Mucosa of rectum (tissue), 2 donors: ENCODE data around the gene ANKRD23.
A peak's percentile ranks its signal among the peaks of the same experiment; 100 is the strongest.

ENCODE experiments used
- H3K27ac ChIP-seq, 2 donors: one replicate each; pipeline ENCODE4 v1.7.0; 2013; ENCODE audit warnings: inconsistent platforms in 2 of 2, low read depth in 2 of 2, low read length in 2 of 2
- H3K27me3 ChIP-seq, 2 donors: one replicate each; pipeline ENCODE4 v1.7.0; 2013; ENCODE audit warnings: low read length in 2 of 2; ENCODE audit not compliant: control insufficient read depth in 2 of 2, insufficient read depth in 2 of 2
- H3K36me3 ChIP-seq, 2 donors: one replicate each; pipeline ENCODE4 v1.7.0; 2013; ENCODE audit warnings: low read length in 2 of 2; ENCODE audit not compliant: control insufficient read depth in 2 of 2, insufficient read depth in 2 of 2
- H3K4me1 ChIP-seq, 2 donors: one replicate each; pipeline ENCODE4 v1.7.0; 2013; ENCODE audit warnings: low read length in 2 of 2, mild to moderate bottlenecking in 1 of 2; ENCODE audit not compliant: control insufficient read depth in 2 of 2, insufficient read depth in 2 of 2
- H3K4me3 ChIP-seq, 2 donors: one replicate each; pipeline ENCODE4 v1.7.0; 2013; ENCODE audit warnings: low read length in 2 of 2
- H3K9ac ChIP-seq, 2 donors: one replicate each; pipeline ENCODE4 v1.7.0; 2013; ENCODE audit warnings: low read length in 2 of 2, low read depth in 1 of 2, mild to moderate bottlenecking in 1 of 2
- H3K9me3 ChIP-seq, 2 donors: one replicate each; pipeline ENCODE4 v1.7.0; 2013; ENCODE audit warnings: low read length in 2 of 2; ENCODE audit not compliant: control insufficient read depth in 2 of 2
- donor health status: healthy.
- donor health status: Normal muscosa, but diverticular disease.

ANKRD23 gene

GRCh38 chr2:96826546-96827278 lies 17.1 kb downstream of the ANKRD23 start:
- no peaks in the 10 kb centered on the region for H3K9me3 ChIP-seq
- H3K27me3 ChIP-seq: no peaks in the 10 kb centered on the region
- peaks cover 63 to 79% of the 10 kb centered on the region in 2 donors for H3K36me3 ChIP-seq
- H3K9ac ChIP-seq: no peak overlapping the region
- peaks cover 0 to 4% of the 10 kb centered on the region in 2 donors for H3K4me1 ChIP-seq
- H3K4me3 ChIP-seq: no peak overlapping the region
- H3K27ac ChIP-seq: no peak overlapping the region

GRCh38 chr2:96825057-96825456 lies 18.8 kb downstream of the ANKRD23 start:
- Histone ChIP-seq H3K9me3 (no peaks in the 10 kb centered on the region), H3K9ac (no peak overlapping the region), H3K4me1 (peaks cover 10 to 12% of the 10 kb centered on the region in 2 donors), H3K27ac (no peak overlapping the region), H3K36me3 (peaks cover 48 to 64% of the 10 kb centered on the region in 2 donors), H3K27me3 (no peaks in the 10 kb centered on the region), H3K4me3 (no peak overlapping the region)

GRCh38 chr2:96824079-96824870 lies 19.5 kb downstream of the ANKRD23 start:
- Histone ChIP-seq H3K27ac (no peak overlapping the region), H3K36me3 (peaks cover 42 to 61% of the 10 kb centered on the region in 2 donors), H3K4me3 (no peak overlapping the region)

DNA sequence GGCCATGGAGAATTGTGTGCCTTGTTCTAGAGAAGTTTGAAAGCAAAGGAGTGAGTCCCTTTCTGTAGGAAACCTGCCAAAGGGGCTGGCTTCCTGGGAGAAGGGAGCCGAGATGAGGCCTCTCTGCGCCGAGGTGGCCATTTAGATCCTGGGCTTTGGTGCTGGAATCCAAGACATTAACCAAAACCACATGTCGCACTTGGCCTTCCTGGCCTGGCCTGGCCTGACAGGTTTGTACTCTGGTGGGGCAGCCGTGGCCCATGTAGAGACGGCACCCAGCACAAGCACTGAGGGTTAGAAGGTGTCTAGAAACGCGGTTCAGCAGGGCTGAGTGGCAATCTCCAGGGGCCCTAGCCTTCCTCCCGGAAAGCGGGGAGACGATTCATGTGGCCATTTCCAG lies 20.6 kb downstream of the ANKRD23 start:
- H3K27me3 ChIP-seq: no peaks in the 10 kb centered on the region
- no peak overlapping the region for H3K4me3 ChIP-seq
- peaks cover 28 to 30% of the 10 kb centered on the region in 2 donors for H3K4me1 ChIP-seq
- H3K9ac ChIP-seq: no peak overlapping the region
- H3K9me3 ChIP-seq: no peaks in the 10 kb centered on the region
- H3K27ac ChIP-seq: no peak overlapping the region
- peaks cover 33 to 56% of the 10 kb centered on the region in 2 donors for H3K36me3 ChIP-seq

More at GRCh38 chr2:96824079-96824870, 19.5 kb downstream of the ANKRD23 start:
- Histone ChIP-seq H3K9ac (no peak overlapping the region), H3K27me3 (no peaks in the 10 kb centered on the region), H3K4me1 (peaks cover 18 to 19% of the 10 kb centered on the region in 2 donors), H3K9me3 (no peaks in the 10 kb centered on the region)

GRCh38 chr2:96822786-96823185 lies 21.0 kb downstream of the ANKRD23 start:
- Histone ChIP-seq H3K27me3 (no peaks in the 10 kb centered on the region), H3K4me1 (peaks cover 30 to 32% of the 10 kb centered on the region in 2 donors), H3K27ac (no peak overlapping the region), H3K36me3 (peaks cover 29 to 52% of the 10 kb centered on the region in 2 donors), H3K9ac (no peak overlapping the region), H3K9me3 (no peaks in the 10 kb centered on the region), H3K4me3 (no peak overlapping the region)

DNA sequence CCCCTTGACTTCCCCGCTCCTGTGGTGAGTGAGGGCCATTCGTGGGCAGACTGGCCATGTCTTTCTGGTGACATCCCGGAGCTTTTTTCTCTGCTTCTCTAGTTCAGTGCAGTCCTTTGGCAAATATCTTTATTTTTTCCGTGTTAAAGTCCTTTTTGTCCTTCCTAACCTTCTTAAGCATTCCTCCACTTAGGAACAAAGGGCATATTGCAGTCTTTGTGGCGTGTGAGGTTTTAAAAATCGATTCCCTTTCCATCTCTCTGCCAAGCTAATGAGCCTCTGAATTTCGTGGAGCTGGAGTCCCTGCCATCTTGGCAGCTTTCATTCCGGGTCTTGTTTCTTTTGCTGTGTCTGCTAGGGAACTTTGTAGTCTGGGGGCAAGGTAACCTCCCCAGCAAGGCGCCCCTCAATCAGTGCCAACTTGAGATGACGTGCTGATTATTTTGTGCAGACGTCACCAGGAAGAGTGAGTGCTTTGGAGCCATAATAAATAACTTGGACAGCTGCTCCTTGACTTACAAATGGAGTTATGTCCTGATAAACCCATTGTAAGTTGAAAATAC lies 22.6 kb downstream of the ANKRD23 start:
- Histone ChIP-seq H3K4me3 (no peak overlapping the region), H3K27me3 (no peaks in the 10 kb centered on the region), H3K27ac (no peak overlapping the region), H3K4me1 (peaks cover 37 to 41% of the 10 kb centered on the region in 2 donors), H3K9me3 (no peaks in the 10 kb centered on the region), H3K9ac (no peak overlapping the region), H3K36me3 (peaks cover 19 to 39% of the 10 kb centered on the region in 2 donors)

DNA sequence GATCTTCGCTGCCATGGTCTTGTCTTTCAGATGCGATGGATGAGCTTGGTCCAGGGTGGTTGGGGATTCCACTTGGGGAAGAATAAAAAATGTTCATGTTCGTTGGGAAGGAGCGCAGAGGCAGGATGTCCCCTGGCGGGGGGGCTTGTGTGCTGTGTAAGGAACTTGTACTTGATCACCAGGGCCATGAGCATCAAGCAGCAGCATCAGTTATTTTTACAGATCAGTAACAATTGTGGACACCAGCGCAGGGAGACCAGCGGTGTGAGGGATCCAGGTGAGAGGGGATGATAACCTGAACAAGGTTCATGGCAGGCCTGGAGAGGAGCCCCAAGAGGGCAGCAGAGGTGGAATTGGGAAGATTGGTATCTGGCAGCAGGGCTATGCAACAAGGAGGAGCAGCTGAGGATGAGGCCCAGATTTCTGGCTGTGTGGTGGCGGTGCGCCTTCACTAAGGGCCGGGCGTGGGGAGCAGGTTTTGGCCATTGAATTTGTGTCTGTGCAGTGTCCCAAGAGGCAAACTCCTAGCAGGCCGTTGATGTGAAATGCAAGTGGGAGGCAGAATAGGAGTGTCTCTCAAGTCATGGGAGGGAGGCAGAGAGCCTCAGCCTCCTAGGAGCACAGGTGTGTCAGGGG lies 23.8 kb downstream of the ANKRD23 start:
- Histone ChIP-seq H3K9me3 (no peaks in the 10 kb centered on the region), H3K4me3 (peak overlapping the region in 1 of 2 donors; percentile 56), H3K36me3 (peaks cover 11 to 28% of the 10 kb centered on the region in 2 donors), H3K9ac (no peak overlapping the region), H3K27me3 (no peaks in the 10 kb centered on the region), H3K4me1 (peaks cover 42 to 48% of the 10 kb centered on the region in 2 donors), H3K27ac (peak overlapping the region; percentile 31 to 32)

- H3K9ac ChIP-seq: peak overlapping the region in 1 of 2 donors; percentile 14
- peak overlapping the region; percentile 32 to 42 for H3K27ac ChIP-seq
Measured at GRCh38 chr2:96819128-96819875, 24.5 kb downstream of the ANKRD23 start.

GRCh38 chr2:96817882-96818281 lies 25.9 kb downstream of the ANKRD23 start:
- Histone ChIP-seq H3K27ac (no peak overlapping the region), H3K36me3 (peaks cover 3 to 13% of the 10 kb centered on the region in 2 donors), H3K9ac (peak overlapping the region in 1 of 2 donors; percentile 57), H3K4me1 (peaks cover 41 to 53% of the 10 kb centered on the region in 2 donors), H3K27me3 (no peaks in the 10 kb centered on the region), H3K9me3 (no peaks in the 10 kb centered on the region), H3K4me3 (peak overlapping the region; percentile 79 to 87)

More at GRCh38 chr2:96819128-96819875, 24.5 kb downstream of the ANKRD23 start:
- Histone ChIP-seq H3K4me3 (peak overlapping the region; percentile 20 to 56), H3K4me1 (peaks cover 42 to 50% of the 10 kb centered on the region in 2 donors), H3K27me3 (no peaks in the 10 kb centered on the region), H3K36me3 (peaks cover 5 to 21% of the 10 kb centered on the region in 2 donors), H3K9me3 (no peaks in the 10 kb centered on the region)
